Stomach (tissue), 4 donors: Measurements from ENCODE around the gene ZCWPW2.

Experiments used
- EP300 ChIP-seq: sonication (generic); formaldehyde crosslinking; IDR thresholded peaks from one replicate; pipeline ENCODE4 v1.6.1; 2017; ENCODE audit warnings: antibody characterized with exemption
- POLR2A ChIP-seq, 4 donors: fragments of 450-650 bp; IDR thresholded peaks; one replicate each; pipeline ENCODE4 v1.6.1; 2016; ENCODE audit warnings: antibody characterized with exemption in 4 of 4, control low read depth in 2 of 4, mild to moderate bottlenecking in 1 of 4, moderate library complexity in 1 of 4
- POLR2AphosphoS5 ChIP-seq, 3 donors: sonication (generic); formaldehyde crosslinking; IDR thresholded peaks; one replicate each; pipeline ENCODE4 v1.6.1; 2016; ENCODE audit warnings: antibody characterized with exemption in 3 of 3
- TF ChIP-seq, protein P1 (sequence below), 7 experiments: fragments of 450-650 bp in 4 of 7; fragments of 200-600 bp in 3 of 7; sonication (generic) in 3 of 7; IDR thresholded peaks; one replicate each; pipeline ENCODE4 v1.5.1; 2016 to 2019; ENCODE audit warnings: antibody characterized with exemption in 7 of 7, control low read depth in 2 of 7, mild to moderate bottlenecking in 1 of 7

DNA sequence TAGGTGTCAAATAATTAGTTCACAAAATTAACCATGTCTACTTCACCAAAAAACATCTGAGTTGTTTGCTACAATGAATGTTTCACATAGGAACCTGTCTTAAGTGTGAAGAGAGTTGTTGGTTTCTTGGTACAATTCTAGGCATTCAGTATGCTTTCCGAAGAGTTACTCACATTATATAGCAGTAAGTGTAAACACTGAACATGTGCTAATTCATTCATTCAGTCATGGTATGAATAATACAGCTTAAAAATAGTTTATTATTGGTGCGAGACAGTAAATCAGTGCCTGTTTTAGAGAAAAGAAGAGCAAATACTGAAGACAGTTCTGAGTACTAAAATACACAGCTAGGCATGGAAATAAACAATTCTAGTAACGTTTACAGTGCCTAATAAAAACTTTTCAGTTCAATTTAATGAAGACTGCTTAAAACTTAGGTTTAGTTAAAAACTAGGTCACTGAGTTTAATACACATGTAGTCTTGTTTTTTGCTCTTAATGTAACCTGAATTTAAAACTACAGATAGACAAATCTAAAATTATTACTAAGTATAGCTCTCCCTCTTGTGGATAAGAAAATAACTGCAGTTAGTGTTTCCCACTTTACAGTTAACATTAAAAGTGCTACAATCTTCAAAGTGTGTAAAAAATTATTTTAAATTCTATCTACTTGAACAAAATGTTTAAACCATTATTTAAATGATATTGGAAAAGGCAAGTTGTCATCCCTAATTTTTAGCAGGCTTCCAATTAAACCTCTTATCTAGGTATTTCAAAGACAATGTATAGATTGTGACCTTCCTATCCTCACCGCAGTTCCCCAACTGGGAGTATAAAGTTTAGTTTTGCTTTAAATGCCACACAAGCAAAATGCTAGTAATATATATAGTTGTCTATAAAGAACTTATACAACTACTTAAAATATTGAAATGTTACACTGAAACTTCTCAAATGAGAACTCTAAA, 20.1 kb upstream of the ZCWPW2 start:
- TF ChIP-seq, protein P1, sequence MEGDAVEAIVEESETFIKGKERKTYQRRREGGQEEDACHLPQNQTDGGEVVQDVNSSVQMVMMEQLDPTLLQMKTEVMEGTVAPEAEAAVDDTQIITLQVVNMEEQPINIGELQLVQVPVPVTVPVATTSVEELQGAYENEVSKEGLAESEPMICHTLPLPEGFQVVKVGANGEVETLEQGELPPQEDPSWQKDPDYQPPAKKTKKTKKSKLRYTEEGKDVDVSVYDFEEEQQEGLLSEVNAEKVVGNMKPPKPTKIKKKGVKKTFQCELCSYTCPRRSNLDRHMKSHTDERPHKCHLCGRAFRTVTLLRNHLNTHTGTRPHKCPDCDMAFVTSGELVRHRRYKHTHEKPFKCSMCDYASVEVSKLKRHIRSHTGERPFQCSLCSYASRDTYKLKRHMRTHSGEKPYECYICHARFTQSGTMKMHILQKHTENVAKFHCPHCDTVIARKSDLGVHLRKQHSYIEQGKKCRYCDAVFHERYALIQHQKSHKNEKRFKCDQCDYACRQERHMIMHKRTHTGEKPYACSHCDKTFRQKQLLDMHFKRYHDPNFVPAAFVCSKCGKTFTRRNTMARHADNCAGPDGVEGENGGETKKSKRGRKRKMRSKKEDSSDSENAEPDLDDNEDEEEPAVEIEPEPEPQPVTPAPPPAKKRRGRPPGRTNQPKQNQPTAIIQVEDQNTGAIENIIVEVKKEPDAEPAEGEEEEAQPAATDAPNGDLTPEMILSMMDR (IDR thresholded peaks at IDR 0.05): peak in 5 of 7 experiments; percentile 30 to 78 (median 67)
- TF ChIP-seq EP300: no peak
- no peak for TF ChIP-seq POLR2A (IDR thresholded peaks at IDR 0.05)
- no peak for TF ChIP-seq POLR2AphosphoS5 (IDR thresholded peaks at IDR 0.05)
